Lung (tissue), 12 donors: ENCODE results near the gene ERCC2. TPM values are rescaled to one million over a fixed set of nuclear protein-coding genes. Genes with fewer than 3 reads are reported as not detected.
"Not testable (repeated sequence)": the region's sequence is repeated elsewhere in the genome, so short reads cannot be mapped to it uniquely, and the experiment has no call there.

Experiments used
- ATAC-seq: fragments of 200-7000 bp; cut with Tn5 transposase; one replicate; pipeline ENCODE4 v1.9.1; 2020; ENCODE audit warnings: moderate number of reproducible peaks; ENCODE audit not compliant: insufficient read depth, low FRiP score
- DNase-seq, 3 donors: peaks; one replicate each; pipeline ENCODE4 v3.0.0-alpha.2; 2013 to 2017
- H3K27ac ChIP-seq, 2 donors: one replicate each; pipeline ENCODE4 v1.5.1; 2013; ENCODE audit warnings: mild to moderate bottlenecking in 2 of 2, moderate library complexity in 2 of 2, control low read depth in 1 of 2, inconsistent platforms in 1 of 2, low read depth in 1 of 2, low read length in 1 of 2
- H3K27me3 ChIP-seq, 3 donors: one replicate each; pipeline ENCODE4 v1.5.1; 2013; ENCODE audit warnings: low read length in 2 of 3; ENCODE audit not compliant: control insufficient read depth in 3 of 3, insufficient read depth in 3 of 3
- H3K36me3 ChIP-seq, 4 donors: one replicate each; pipeline ENCODE4 v1.5.1; 2013; ENCODE audit warnings: low read length in 4 of 4, mild to moderate bottlenecking in 1 of 4, moderate library complexity in 1 of 4; ENCODE audit not compliant: control insufficient read depth in 4 of 4, insufficient read depth in 4 of 4
- H3K4me1 ChIP-seq, 5 donors: one replicate each; pipeline ENCODE4 v1.5.1; 2013; ENCODE audit warnings: low read length in 5 of 5, mild to moderate bottlenecking in 2 of 5, moderate library complexity in 1 of 5; ENCODE audit not compliant: control insufficient read depth in 5 of 5, insufficient read depth in 5 of 5
- H3K4me3 ChIP-seq: one replicate; pipeline ENCODE4 v1.5.1; 2013; ENCODE audit warnings: mild to moderate bottlenecking, control low read depth, moderate library complexity
- H3K9ac ChIP-seq, 2 donors: one replicate each; pipeline ENCODE4 v1.5.1; 2013; ENCODE audit warnings: low read length in 2 of 2, control low read depth in 1 of 2; ENCODE audit not compliant: insufficient read depth in 1 of 2
- H3K9me3 ChIP-seq, 4 donors: one replicate each; pipeline ENCODE4 v1.5.1; 2013; ENCODE audit warnings: low read length in 3 of 4, mild to moderate bottlenecking in 1 of 4, moderate library complexity in 1 of 4; ENCODE audit not compliant: control insufficient read depth in 4 of 4, insufficient read depth in 3 of 4
- WGBS, 2 donors: extraction: QIAGEN DNeasy Blood & Tissue Kit; methylation state at CpG; one replicate each; pipeline ENCODE4 v1.1.7; 2013; 5-methylcytosine and 5-hydroxymethylcytosine counted together
- polyA plus RNA-seq, 2 donors: library from polyadenylated mRNA; stranded (reverse); fragments of 200-250 nt; gene quantifications; one replicate each; pipeline ENCODE4 v1.2.1, GENCODE V29; 2013
- total RNA-seq, 2 donors: library from RNA; depleted of rRNA in 1 of 2; stranded (reverse); fragments of >200 nt in 1 of 2; gene quantifications; one replicate each; pipeline ENCODE4 v1.2.1, GENCODE V29; 2014 to 2021
- TF ChIP-seq, protein P1 (sequence below): IDR thresholded peaks from 2 replicates; pipeline ENCODE4 v1.5.1; 2012; ENCODE audit warnings: mild to moderate bottlenecking; ENCODE audit errors: control extremely low read depth, extremely low read depth
- donor health status: control.
- donor health status: control.
- donor health status: Bipolar disorder and iron deficiency.
- donor health status: healthy.
- donor health status: DM: yes; HTN: yes; CAD: no.

The ERCC2 gene
- total and polyA plus RNA-seq, 4 donors, result 11.9 to 19.9 (median 16.3) TPM

DNA sequence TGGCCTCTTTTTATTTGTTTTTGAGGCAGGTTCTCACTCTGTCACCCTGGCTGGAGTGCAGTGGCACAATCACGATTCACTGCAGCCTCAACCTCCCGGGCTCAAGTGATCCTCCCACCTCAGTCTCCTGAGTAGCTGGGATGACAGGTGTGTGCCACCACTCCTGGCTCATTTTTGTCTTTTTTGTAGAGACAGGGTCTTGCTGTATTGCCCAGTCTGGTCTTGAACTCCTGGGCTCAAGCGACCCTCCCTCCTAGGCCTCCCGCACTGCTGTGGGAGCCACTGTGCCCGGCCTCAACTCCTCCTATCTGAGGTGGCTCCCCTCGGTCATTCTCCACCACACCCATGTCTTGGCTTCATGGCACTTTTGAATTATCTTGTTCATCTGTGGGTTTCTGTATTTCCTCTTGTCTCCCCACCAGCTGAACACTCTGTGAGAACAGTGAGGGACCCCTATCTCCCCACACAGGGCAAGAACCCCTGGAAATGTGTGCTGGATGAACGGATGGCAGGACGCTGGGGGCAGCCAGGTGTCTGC lies 55.6 kb downstream of the ERCC2 start:
- DNase-seq (no peak), ATAC-seq (no peak)
- 76 to 79% methylated on average over 8 of the region's 8 CpGs for WGBS, 2 donors
- Histone ChIP-seq H3K27me3 (peaks cover 0 to 3% (median 0%) of the 10 kb centered on the region in 3 donors), H3K4me1 (no peaks in the 10 kb centered on the region), H3K4me3 (no peak overlapping the region), H3K27ac (no peak overlapping the region), H3K36me3 (no peaks in the 10 kb centered on the region), H3K9me3 (no peaks in the 10 kb centered on the region), H3K9ac (no peak overlapping the region)
- TF ChIP-seq, protein P1, sequence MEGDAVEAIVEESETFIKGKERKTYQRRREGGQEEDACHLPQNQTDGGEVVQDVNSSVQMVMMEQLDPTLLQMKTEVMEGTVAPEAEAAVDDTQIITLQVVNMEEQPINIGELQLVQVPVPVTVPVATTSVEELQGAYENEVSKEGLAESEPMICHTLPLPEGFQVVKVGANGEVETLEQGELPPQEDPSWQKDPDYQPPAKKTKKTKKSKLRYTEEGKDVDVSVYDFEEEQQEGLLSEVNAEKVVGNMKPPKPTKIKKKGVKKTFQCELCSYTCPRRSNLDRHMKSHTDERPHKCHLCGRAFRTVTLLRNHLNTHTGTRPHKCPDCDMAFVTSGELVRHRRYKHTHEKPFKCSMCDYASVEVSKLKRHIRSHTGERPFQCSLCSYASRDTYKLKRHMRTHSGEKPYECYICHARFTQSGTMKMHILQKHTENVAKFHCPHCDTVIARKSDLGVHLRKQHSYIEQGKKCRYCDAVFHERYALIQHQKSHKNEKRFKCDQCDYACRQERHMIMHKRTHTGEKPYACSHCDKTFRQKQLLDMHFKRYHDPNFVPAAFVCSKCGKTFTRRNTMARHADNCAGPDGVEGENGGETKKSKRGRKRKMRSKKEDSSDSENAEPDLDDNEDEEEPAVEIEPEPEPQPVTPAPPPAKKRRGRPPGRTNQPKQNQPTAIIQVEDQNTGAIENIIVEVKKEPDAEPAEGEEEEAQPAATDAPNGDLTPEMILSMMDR, result no peak

DNA sequence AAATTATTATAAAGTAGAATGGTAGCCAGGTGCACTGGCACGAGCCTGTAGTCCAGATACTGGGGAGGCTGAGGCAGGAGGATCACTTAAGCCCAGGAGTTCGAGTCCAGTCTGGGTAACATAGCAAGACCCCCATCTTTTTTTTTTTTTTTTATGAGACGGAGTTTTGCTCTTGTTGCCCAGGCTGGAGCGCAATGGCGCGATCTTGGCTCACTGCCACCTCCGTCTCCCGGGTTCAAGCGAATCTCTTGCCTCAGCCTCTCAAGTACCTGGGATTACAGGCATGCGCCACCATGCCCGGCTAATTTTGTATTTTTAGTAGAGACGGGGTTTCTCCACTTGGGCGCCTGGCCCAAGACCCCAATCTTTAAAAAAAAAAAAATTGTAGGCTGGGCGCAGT lies 58.1 kb downstream of the ERCC2 start:
- not testable (repeated sequence) for H3K27ac ChIP-seq, H3K36me3 ChIP-seq, ATAC-seq, H3K9me3 ChIP-seq, DNase-seq, H3K27me3 ChIP-seq, H3K9ac ChIP-seq, H3K4me1 ChIP-seq, H3K4me3 ChIP-seq
- 88 to 90% methylated on average over 14 of the region's 14 CpGs for WGBS, 2 donors

DNA sequence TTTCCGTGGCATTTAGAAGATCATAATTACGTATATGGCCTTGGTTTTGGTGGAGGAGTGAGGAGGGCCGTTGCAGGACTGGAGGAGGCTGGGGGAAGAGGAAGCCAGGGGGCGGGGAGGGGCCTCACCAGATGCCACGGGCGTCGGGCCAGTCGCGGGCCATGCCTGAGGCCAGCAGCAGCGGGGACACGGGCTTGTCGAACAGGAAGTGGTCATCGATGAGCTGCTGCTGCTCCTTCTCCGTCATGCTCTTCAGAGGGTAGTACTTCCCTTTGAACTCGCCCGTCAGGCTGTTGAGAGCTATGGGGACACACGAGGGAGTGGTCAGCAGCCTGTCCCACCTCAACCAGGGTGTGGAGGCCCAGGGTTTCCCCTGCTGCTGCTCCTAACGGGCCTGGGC lies 58.8 kb downstream of the ERCC2 start:
- peak; percentile 55 to 63 (median 56) for DNase-seq

DNA sequence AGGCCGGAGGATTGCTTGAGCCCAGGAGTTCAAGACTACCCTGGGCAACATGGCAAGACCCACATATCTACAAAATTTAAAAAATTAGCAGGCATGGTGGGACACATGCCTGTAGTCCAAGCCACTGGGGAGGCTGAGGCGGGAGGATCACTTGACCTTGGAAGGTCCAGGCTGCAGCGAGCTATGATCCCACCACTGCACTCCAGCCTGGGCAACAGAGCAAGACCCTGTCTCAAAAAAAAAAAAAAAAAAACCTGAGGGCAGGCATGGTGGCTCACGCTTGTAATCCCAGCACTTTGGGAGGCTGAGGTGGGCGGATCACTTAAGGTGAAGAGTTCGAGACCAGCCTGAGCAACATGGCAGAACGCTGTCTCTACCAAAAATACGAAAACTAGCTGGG lies 61.1 kb downstream of the ERCC2 start:
- peak overlapping the region in 1 of 2 donors; percentile 35 for H3K27ac ChIP-seq
- H3K9me3 ChIP-seq, H3K27me3 ChIP-seq, H3K36me3 ChIP-seq, H3K9ac ChIP-seq, H3K4me3 ChIP-seq, H3K4me1 ChIP-seq, DNase-seq, ATAC-seq: not testable (repeated sequence)
- 95 to 96% methylated on average over 8 of the region's 8 CpGs for WGBS, 2 donors

More for the DNA sequence above, 58.8 kb downstream of the ERCC2 start:
- Histone ChIP-seq H3K27me3 (peaks cover 0 to 2% (median 0%) of the 10 kb centered on the region in 3 donors), H3K4me1 (no peaks in the 10 kb centered on the region), H3K9ac (no peak overlapping the region), H3K36me3 (no peaks in the 10 kb centered on the region), H3K9me3 (no peaks in the 10 kb centered on the region), H3K4me3 (no peak overlapping the region), H3K27ac (no peak overlapping the region)
- no peak for ATAC-seq
- 15 to 23% methylated on average over 18 of the region's 18 CpGs for WGBS, 2 donors
- TF ChIP-seq, protein P1, result no peak
